Natural killer cell (primary cell): ENCODE results near the gene METTL24. TPM values are rescaled to one million over a fixed set of nuclear protein-coding genes. Genes with fewer than 3 reads are reported as not detected.
A peak's percentile ranks its signal among the peaks of the same experiment; 100 is the strongest.

Source experiments
- ATAC-seq, 3 donors: fragments of 150-1000 bp in 2 of 3; fragments of 200-7000 bp in 1 of 3; cut with Tn5 transposase; 1 replicate in 1 of 3; 2 replicates in 2 of 3; pipeline ENCODE4 v1.10.0; 2021; ENCODE audit warnings: mild to moderate bottlenecking in 2 of 3, moderate library complexity in 2 of 3
- DNase-seq, 2 donors: peaks; one replicate each; pipeline versions ENCODE4 v3.0.0 to v3.0.0-alpha.2; 2013 to 2021; ENCODE audit warnings: mixed read lengths in 1 of 2
- H3K27ac ChIP-seq: one replicate; pipeline ENCODE4 v1.5.1; 2013; ENCODE audit warnings: mild to moderate bottlenecking, low read length
- H3K27me3 ChIP-seq: one replicate; pipeline ENCODE4 v1.6.1; 2013; ENCODE audit warnings: low read length; ENCODE audit not compliant: control insufficient read depth, insufficient read depth
- H3K36me3 ChIP-seq: one replicate; pipeline ENCODE4 v1.6.1; 2013; ENCODE audit warnings: low read length; ENCODE audit not compliant: control insufficient read depth, insufficient read depth
- H3K4me1 ChIP-seq: one replicate; pipeline ENCODE4 v1.6.1; 2013; ENCODE audit warnings: low read length; ENCODE audit not compliant: control insufficient read depth, insufficient read depth
- H3K4me3 ChIP-seq: one replicate; pipeline ENCODE4 v1.5.1; 2013; ENCODE audit warnings: low read length
- H3K9me3 ChIP-seq: one replicate; pipeline ENCODE4 v1.6.1; 2013; ENCODE audit warnings: low read length; ENCODE audit not compliant: control insufficient read depth, insufficient read depth
- H3K27ac Mint-ChIP-seq, 2 donors: one replicate each; pipeline ENCODE4 v1.8.0; 2022; ENCODE audit warnings: mild to moderate bottlenecking in 2 of 2, mixed read lengths in 2 of 2, moderate library complexity in 1 of 2
- H3K27me3 Mint-ChIP-seq, 2 donors: one replicate each; pipeline ENCODE4 v1.8.0; 2022; ENCODE audit warnings: low read depth in 2 of 2, mixed read lengths in 2 of 2
- H3K36me3 Mint-ChIP-seq: one replicate; pipeline ENCODE4 v1.8.0; 2022; ENCODE audit warnings: mixed read lengths
- H3K4me1 Mint-ChIP-seq, 2 donors: one replicate each; pipeline ENCODE4 v1.8.0; 2022; ENCODE audit warnings: mixed read lengths in 2 of 2
- H3K4me3 Mint-ChIP-seq: one replicate; pipeline ENCODE4 v1.8.0; 2022; ENCODE audit warnings: mild to moderate bottlenecking, moderate library complexity, mixed read lengths
- H3K9me3 Mint-ChIP-seq, 2 donors: one replicate each; pipeline ENCODE4 v1.8.0; 2022; ENCODE audit warnings: mixed read lengths in 2 of 2
- WGBS: methylation state at CpG from one replicate; pipeline ENCODE4 v1.1.7; 2013; ENCODE audit warnings: missing lambda C conversion rate; ENCODE audit not compliant: insufficient coverage; 5-methylcytosine and 5-hydroxymethylcytosine counted together
- intact Hi-C: fragments of 100-400 bp; cut with micrococcal nuclease; formaldehyde crosslinking; loops from one replicate; pipeline ENCODE4 v1.14.2; 2022
- total RNA-seq, 4 donors: library from RNA; stranded (reverse); fragments of 120-200 nt in 1 of 4; gene quantifications; one replicate each; pipeline versions ENCODE4 v1.2.3 to v1.2.4, GENCODE V29; 2013 to 2022
- TF ChIP-seq, protein P1 (sequence below): fragments of 200-600 bp; IDR thresholded peaks from one replicate; pipeline ENCODE4 v1.8.0; 2022; ENCODE audit warnings: antibody characterized with exemption

Gene METTL24
- total RNA-seq, 3 donors from 2014 or later (not counting 1 experiment from before 2014, with no cell fraction given): 0.24 to 1.00 TPM; not detected in 1

DNA sequence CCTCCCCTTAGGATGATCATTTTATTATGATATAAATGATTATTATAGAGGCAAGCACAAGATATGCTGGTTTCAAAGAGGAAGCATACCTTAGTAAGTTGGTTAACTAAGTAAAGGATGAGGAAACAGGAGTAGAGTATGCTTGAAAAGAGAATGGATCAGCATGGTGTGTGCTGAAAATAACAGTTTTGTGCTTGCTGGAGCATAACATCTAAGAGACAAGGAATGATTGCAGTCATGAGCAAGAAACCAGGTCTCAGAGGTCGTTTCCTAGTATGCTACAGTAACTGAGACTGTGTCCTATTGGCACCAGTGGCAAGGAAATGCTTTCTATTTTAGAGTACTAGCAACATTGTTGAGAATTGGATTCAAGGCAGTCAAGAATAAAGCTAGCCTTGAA lies 143.8 kb downstream of the METTL24 start:
- no peaks in the 10 kb centered on the region for H3K9me3 ChIP-seq
- H3K36me3 ChIP-seq: peaks cover 82% of the 10 kb centered on the region
- H3K9me3 Mint-ChIP-seq: no peaks in the 10 kb centered on the region
- no peak for DNase-seq
- TF ChIP-seq, protein P1, sequence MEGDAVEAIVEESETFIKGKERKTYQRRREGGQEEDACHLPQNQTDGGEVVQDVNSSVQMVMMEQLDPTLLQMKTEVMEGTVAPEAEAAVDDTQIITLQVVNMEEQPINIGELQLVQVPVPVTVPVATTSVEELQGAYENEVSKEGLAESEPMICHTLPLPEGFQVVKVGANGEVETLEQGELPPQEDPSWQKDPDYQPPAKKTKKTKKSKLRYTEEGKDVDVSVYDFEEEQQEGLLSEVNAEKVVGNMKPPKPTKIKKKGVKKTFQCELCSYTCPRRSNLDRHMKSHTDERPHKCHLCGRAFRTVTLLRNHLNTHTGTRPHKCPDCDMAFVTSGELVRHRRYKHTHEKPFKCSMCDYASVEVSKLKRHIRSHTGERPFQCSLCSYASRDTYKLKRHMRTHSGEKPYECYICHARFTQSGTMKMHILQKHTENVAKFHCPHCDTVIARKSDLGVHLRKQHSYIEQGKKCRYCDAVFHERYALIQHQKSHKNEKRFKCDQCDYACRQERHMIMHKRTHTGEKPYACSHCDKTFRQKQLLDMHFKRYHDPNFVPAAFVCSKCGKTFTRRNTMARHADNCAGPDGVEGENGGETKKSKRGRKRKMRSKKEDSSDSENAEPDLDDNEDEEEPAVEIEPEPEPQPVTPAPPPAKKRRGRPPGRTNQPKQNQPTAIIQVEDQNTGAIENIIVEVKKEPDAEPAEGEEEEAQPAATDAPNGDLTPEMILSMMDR: no peak
- no peak overlapping the region for H3K27ac Mint-ChIP-seq
- no peaks in the 10 kb centered on the region for H3K4me1 Mint-ChIP-seq
- ATAC-seq: no peak
- 67% methylated on average over 1 of the region's 1 CpG for WGBS
- H3K4me1 ChIP-seq: no peaks in the 10 kb centered on the region
- H3K36me3 Mint-ChIP-seq: peaks cover 35% of the 10 kb centered on the region
- no peaks in the 10 kb centered on the region for H3K27me3 ChIP-seq
- peak overlapping the region; percentile 12 for H3K27ac ChIP-seq
- no peaks in the 10 kb centered on the region for H3K27me3 Mint-ChIP-seq
- H3K4me3 ChIP-seq: no peak overlapping the region
- intact Hi-C loops: no loop called here
- H3K4me3 Mint-ChIP-seq: no peak overlapping the region

DNA sequence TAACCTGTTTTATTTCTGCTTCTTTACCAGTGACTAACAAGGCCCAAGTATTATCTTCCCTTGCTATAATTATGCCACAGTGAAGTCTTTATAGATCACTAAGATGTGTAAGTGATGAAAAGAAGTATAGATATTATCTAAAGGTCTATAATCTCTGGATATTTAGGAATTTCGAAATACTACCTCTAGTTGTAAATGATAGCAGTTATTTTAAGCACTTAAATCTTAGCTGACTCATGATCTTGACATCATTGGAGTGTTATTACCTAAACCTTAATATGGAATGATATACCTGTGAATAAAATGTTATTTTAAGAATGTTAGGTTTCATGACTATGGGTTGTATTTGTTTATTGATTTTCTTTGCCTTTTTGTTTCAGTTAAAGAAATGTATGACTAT lies 146.4 kb downstream of the METTL24 start:
- Mint-ChIP-seq H3K27ac (no peak overlapping the region), H3K36me3 (peaks cover 35% of the 10 kb centered on the region)
- intact Hi-C loops: no loop called here

DNA sequence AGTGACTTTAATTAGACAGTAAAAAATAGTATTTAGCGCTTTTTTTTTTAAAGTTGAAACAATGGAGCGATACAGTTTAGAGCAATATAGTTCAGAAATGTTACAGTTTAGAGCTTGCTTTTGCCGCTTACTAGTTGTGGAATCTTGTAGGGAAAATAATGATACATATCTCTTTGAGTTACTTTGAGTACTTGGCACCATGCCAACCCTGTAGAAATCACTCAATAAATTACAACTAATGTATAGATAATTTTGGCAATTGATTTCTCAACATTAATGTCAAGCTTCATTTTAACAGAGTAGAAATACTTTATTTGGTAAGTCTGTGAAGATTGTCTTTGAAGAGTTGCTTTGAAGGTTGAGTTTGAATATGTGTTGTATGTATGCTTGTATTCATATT lies 150.5 kb downstream of the METTL24 start:
- no peaks in the 10 kb centered on the region for H3K27me3 ChIP-seq
- TF ChIP-seq, protein P1: no peak
- no peak overlapping the region for H3K4me3 ChIP-seq
- ATAC-seq (no peak), DNase-seq (peak in 1 of 2 donors; percentile 9)
- Mint-ChIP-seq H3K27me3 (no peaks in the 10 kb centered on the region), H3K27ac (no peak overlapping the region), H3K4me1 (peaks cover under 1 to 6% of the 10 kb centered on the region in 2 donors), H3K9me3 (no peaks in the 10 kb centered on the region), H3K4me3 (no peak overlapping the region), H3K36me3 (peaks cover 19% of the 10 kb centered on the region)
- no peak overlapping the region for H3K27ac ChIP-seq
- H3K36me3 ChIP-seq: peaks cover 49% of the 10 kb centered on the region
- no peaks in the 10 kb centered on the region for H3K9me3 ChIP-seq
- no peaks in the 10 kb centered on the region for H3K4me1 ChIP-seq
- intact Hi-C loops: no loop called here
- 100% methylated on average over 3 of the region's 3 CpGs for WGBS

More for the DNA sequence above, 146.4 kb downstream of the METTL24 start:
- Mint-ChIP-seq H3K4me1 (no peaks in the 10 kb centered on the region), H3K9me3 (no peaks in the 10 kb centered on the region), H3K4me3 (no peak overlapping the region), H3K27me3 (no peaks in the 10 kb centered on the region)
- Histone ChIP-seq H3K4me1 (no peaks in the 10 kb centered on the region), H3K9me3 (no peaks in the 10 kb centered on the region), H3K27me3 (no peaks in the 10 kb centered on the region), H3K4me3 (no peak overlapping the region), H3K36me3 (peaks cover 83% of the 10 kb centered on the region), H3K27ac (no peak overlapping the region)
- TF ChIP-seq, protein P1: no peak
- no peak for ATAC-seq
- WGBS: no CpG with 5 or more reads among the region's 1 CpG
- no peak for DNase-seq

DNA sequence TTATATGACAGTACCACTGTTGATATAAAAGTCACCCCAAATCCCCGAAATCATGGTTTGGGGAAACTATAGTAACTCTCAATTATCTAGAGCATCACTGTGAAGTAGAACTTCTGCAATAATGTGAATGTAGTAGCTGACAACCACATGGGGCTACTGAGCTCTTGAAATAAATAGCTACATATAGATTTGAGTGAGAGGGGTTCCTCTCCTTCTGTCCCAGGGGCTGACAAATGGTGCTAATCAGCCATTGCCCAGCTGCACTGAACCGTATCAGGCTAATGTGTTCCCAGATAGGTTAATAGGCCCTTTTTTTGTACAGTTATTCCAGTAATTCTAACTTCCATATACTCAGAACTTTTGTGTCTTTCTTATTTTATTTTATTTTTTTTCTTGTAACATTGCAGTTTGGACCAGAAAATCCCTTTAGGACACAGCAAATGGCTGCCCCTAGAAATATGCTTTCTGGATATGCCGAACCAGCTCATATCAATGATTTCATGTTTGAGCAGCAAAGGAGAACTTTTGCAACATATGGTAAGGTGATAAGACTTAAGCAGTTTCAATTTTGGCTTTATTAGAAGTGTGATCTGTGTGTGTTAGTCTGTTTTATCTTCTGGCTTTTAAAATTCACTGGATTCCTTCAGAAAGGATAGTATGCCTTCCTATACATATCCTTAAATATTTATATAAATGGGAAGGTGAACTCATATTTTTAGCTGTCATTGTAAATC lies 156.8 kb downstream of the METTL24 start:
- no peak overlapping the region for H3K27ac ChIP-seq
- Mint-ChIP-seq H3K27ac (no peak overlapping the region), H3K4me1 (peaks cover 22 to 24% of the 10 kb centered on the region in 2 donors), H3K27me3 (no peaks in the 10 kb centered on the region), H3K36me3 (no peaks in the 10 kb centered on the region), H3K4me3 (no peak overlapping the region), H3K9me3 (no peaks in the 10 kb centered on the region)
- ATAC-seq (no peak), DNase-seq (no peak)
- no peaks in the 10 kb centered on the region for H3K9me3 ChIP-seq
- no peak overlapping the region for H3K4me3 ChIP-seq
- intact Hi-C loops: no loop called here
- WGBS: 88% methylated on average over 2 of the region's 3 CpGs
- H3K36me3 ChIP-seq: peaks cover 8% of the 10 kb centered on the region
- TF ChIP-seq, protein P1: no peak
- H3K4me1 ChIP-seq: no peaks in the 10 kb centered on the region
- no peaks in the 10 kb centered on the region for H3K27me3 ChIP-seq
